ENCODE results near the gene CFP.

DNA sequence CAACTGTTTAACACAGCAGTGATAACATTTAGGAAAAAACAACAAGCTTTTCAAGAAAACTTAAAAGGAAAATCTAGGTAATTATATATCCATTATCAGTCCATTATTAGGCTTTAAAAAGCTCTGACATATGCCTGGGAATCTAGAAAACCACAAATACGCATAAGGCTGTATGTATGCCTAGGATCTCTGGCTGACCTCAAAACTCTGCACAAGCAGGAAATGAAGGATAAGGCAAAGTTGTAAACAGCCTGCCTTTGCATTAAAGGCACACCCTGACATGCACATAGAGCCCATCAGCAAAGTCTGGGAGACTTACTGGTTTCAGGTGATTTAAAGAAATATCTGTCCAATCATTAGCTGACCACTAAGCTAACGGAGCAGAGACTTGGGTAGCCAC is 33.5 kb downstream of the CFP start:
- TF ChIP-seq, protein P1, sequence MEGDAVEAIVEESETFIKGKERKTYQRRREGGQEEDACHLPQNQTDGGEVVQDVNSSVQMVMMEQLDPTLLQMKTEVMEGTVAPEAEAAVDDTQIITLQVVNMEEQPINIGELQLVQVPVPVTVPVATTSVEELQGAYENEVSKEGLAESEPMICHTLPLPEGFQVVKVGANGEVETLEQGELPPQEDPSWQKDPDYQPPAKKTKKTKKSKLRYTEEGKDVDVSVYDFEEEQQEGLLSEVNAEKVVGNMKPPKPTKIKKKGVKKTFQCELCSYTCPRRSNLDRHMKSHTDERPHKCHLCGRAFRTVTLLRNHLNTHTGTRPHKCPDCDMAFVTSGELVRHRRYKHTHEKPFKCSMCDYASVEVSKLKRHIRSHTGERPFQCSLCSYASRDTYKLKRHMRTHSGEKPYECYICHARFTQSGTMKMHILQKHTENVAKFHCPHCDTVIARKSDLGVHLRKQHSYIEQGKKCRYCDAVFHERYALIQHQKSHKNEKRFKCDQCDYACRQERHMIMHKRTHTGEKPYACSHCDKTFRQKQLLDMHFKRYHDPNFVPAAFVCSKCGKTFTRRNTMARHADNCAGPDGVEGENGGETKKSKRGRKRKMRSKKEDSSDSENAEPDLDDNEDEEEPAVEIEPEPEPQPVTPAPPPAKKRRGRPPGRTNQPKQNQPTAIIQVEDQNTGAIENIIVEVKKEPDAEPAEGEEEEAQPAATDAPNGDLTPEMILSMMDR (IDR thresholded peaks at IDR 0.05) = no peak
- no peak for TF ChIP-seq POLR2A (IDR thresholded peaks at IDR 0.05)
